ENCODE data around the gene CIB2. TPM values are rescaled to one million over a fixed set of nuclear protein-coding genes. Genes with fewer than 3 reads are reported as not detected.

Gene CIB2
- total and polyA plus RNA-seq, 2 experiments from 2014 or later = 59.5 to 64.4 TPM

- no peak for TF ChIP-seq POLR2AphosphoS5 (IDR thresholded peaks at IDR 0.05; ENCODE audit: low read depth)
- no peak for TF ChIP-seq EZH2phosphoT487 (IDR thresholded peaks at IDR 0.05; ENCODE audit: unreplicated experiment)
- TF ChIP-seq CREB1 (CRISPR knock-in tag; IDR thresholded peaks at IDR 0.05; ENCODE audit: low read depth) = no peak
- no peak for TF ChIP-seq REST (IDR thresholded peaks at IDR 0.05; ENCODE audit: unreplicated experiment)
- no peak for TF ChIP-seq EZH2 (IDR thresholded peaks at IDR 0.05; ENCODE audit: low read depth, unreplicated experiment)
- TF ChIP-seq NANOG (IDR thresholded peaks at IDR 0.05; ENCODE audit: borderline replicate concordance) = no peak
- no peak for TF ChIP-seq JUNB (IDR thresholded peaks at IDR 0.05; ENCODE audit: unreplicated experiment)
- TF ChIP-seq, protein P1, sequence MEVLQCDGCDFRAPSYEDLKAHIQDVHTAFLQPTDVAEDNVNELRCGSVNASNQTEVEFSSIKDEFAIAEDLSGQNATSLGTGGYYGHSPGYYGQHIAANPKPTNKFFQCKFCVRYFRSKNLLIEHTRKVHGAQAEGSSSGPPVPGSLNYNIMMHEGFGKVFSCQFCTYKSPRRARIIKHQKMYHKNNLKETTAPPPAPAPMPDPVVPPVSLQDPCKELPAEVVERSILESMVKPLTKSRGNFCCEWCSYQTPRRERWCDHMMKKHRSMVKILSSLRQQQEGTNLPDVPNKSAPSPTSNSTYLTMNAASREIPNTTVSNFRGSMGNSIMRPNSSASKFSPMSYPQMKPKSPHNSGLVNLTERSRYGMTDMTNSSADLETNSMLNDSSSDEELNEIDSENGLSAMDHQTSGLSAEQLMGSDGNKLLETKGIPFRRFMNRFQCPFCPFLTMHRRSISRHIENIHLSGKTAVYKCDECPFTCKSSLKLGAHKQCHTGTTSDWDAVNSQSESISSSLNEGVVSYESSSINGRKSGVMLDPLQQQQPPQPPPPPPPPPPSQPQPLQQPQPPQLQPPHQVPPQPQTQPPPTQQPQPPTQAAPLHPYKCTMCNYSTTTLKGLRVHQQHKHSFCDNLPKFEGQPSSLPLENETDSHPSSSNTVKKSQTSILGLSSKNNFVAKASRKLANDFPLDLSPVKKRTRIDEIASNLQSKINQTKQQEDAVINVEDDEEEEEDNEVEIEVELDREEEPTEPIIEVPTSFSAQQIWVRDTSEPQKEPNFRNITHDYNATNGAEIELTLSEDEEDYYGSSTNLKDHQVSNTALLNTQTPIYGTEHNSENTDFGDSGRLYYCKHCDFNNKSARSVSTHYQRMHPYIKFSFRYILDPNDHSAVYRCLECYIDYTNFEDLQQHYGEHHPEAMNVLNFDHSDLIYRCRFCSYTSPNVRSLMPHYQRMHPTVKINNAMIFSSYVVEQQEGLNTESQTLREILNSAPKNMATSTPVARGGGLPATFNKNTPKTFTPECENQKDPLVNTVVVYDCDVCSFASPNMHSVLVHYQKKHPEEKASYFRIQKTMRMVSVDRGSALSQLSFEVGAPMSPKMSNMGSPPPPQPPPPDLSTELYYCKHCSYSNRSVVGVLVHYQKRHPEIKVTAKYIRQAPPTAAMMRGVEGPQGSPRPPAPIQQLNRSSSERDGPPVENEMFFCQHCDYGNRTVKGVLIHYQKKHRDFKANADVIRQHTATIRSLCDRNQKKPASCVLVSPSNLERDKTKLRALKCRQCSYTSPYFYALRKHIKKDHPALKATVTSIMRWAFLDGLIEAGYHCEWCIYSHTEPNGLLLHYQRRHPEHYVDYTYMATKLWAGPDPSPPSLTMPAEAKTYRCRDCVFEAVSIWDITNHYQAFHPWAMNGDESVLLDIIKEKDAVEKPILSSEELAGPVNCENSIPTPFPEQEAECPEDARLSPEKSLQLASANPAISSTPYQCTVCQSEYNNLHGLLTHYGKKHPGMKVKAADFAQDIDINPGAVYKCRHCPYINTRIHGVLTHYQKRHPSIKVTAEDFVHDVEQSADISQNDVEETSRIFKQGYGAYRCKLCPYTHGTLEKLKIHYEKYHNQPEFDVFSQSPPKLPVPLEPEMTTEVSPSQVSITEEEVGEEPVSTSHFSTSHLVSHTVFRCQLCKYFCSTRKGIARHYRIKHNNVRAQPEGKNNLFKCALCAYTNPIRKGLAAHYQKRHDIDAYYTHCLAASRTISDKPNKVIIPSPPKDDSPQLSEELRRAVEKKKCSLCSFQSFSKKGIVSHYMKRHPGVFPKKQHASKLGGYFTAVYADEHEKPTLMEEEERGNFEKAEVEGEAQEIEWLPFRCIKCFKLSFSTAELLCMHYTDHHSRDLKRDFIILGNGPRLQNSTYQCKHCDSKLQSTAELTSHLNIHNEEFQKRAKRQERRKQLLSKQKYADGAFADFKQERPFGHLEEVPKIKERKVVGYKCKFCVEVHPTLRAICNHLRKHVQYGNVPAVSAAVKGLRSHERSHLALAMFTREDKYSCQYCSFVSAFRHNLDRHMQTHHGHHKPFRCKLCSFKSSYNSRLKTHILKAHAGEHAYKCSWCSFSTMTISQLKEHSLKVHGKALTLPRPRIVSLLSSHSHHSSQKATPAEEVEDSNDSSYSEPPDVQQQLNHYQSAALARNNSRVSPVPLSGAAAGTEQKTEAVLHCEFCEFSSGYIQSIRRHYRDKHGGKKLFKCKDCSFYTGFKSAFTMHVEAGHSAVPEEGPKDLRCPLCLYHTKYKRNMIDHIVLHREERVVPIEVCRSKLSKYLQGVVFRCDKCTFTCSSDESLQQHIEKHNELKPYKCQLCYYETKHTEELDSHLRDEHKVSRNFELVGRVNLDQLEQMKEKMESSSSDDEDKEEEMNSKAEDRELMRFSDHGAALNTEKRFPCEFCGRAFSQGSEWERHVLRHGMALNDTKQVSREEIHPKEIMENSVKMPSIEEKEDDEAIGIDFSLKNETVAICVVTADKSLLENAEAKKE (CRISPR knock-in tag; IDR thresholded peaks at IDR 0.05) = no peak
- no peak for TF ChIP-seq STAT1 (IDR thresholded peaks at IDR 0.05; ENCODE audit: unreplicated experiment)
- TF ChIP-seq ZNF331 (CRISPR knock-in tag; IDR thresholded peaks at IDR 0.05; ENCODE audit: low read depth) = no peak
- no peak for TF ChIP-seq CTCF (conservative IDR thresholded peaks at IDR 0.05; ENCODE audit: low read depth in 2 of 2)
- TF ChIP-seq ETS1 (IDR thresholded peaks at IDR 0.05) = no peak
- TF ChIP-seq ZNF114 (CRISPR knock-in tag; IDR thresholded peaks at IDR 0.05) = no peak
- Mint-ChIP-seq H3K9me3 (no peaks in the 10 kb centered on the region; the same call in 2 of the 3 replicates), H3K36me3 (ENCODE audit: low read depth) (no peaks in the 10 kb centered on the region), H3K4me3 (no peak overlapping the region), H3K27me3 (ENCODE audit: insufficient read depth, low read depth, poor library complexity) (peaks cover 10% of the 10 kb centered on the region), H3K27ac (no peak overlapping the region), H3K4me1 (peaks cover 4% of the 10 kb centered on the region; the same call in 2 of the 3 replicates)
- Histone ChIP-seq H2AFZ (0 out of 2 replicates have a peak overlapping the region, but pooled peaks have one; percentile 18), H3K9me2 (ENCODE audit: insufficient read depth) (no peaks in the 10 kb centered on the region), H3K27me3 (ENCODE audit: insufficient read depth) (no peaks in the 10 kb centered on the region), H3F3A (replicated peaks; ENCODE audit: low read depth) (no peaks in the 10 kb centered on the region), H3K27ac (ENCODE audit: low read depth) (no peak overlapping the region), H3K79me2 (replicated peaks; ENCODE audit: insufficient read depth) (no peaks in the 10 kb centered on the region), H3K36me3 (ENCODE audit: insufficient read depth) (no peaks in the 10 kb centered on the region), H4K20me1 (replicated peaks; ENCODE audit: insufficient read depth) (no peaks in the 10 kb centered on the region), H3K4me1 (ENCODE audit: insufficient read depth) (no peaks in the 10 kb centered on the region), H3K4me2 (no peak overlapping the region), H3K4me3 (no peak overlapping the region)
- ATAC-seq (peak; percentile 20), DNase-seq (ENCODE audit: low spot score) (no peak)
Observed at GRCh38 chr15:78083687-78084448, 47.4 kb downstream of the CIB2 start.

All from GM23338 (cell line).